ENCODE measurements around the gene CBARP.

CBARP gene

GRCh38 chr19:1254530-1255185 lies 16.9 kb upstream of the CBARP start:
- DNase-seq: peak in 1 of 51 donors; percentile 40

GRCh38 chr19:1254081-1254527 lies 16.3 kb upstream of the CBARP start:
- DNase-seq: peak in 30 of 51 donors; percentile 19 to 78 (median 48)

GRCh38 chr19:1253514-1254080 lies 15.8 kb upstream of the CBARP start:
- DNase-seq: no peak

GRCh38 chr19:1252821-1253513 lies 15.2 kb upstream of the CBARP start:
- peak; percentile 58 to 99 (median 90) for DNase-seq

GRCh38 chr19:1252221-1252820 lies 14.5 kb upstream of the CBARP start:
- DNase-seq: peak in 50 of 51 donors; percentile 58 to 99 (median 86)

GRCh38 chr19:1251330-1252220 lies 13.8 kb upstream of the CBARP start:
- DNase-seq: peak in 38 of 51 donors; percentile 32 to 88 (median 56)

GRCh38 chr19:1250437-1251260 lies 12.8 kb upstream of the CBARP start:
- peak in 43 of 51 donors; percentile 30 to 82 (median 55) for DNase-seq

GRCh38 chr19:1249990-1250436 lies 12.2 kb upstream of the CBARP start:
- DNase-seq: no peak

GRCh38 chr19:1249298-1249989 lies 11.6 kb upstream of the CBARP start:
- peak; percentile 50 to 97 (median 88) for DNase-seq

GRCh38 chr19:1248786-1249297 lies 11.0 kb upstream of the CBARP start:
- peak in 47 of 51 donors; percentile 49 to 91 (median 77) for DNase-seq

GRCh38 chr19:1248139-1248785 lies 10.5 kb upstream of the CBARP start, which contains the start of gene MIDN:
Gene MIDN (plus strand): TSS chr19:1248583. CDS start chr19:1250297, 1,714 bp downstream.
- peak in 41 of 51 donors; percentile 56 to 89 (median 74) for DNase-seq

GRCh38 chr19:1247748-1248138 lies 9.9 kb upstream of the CBARP start:
- DNase-seq: no peak

- DNase-seq: peak in 2 of 51 donors; percentile 6 to 26
Measured at GRCh38 chr19:1246265-1247087, 8.7 kb upstream of the CBARP start.

GRCh38 chr19:1245494-1246264 lies 7.9 kb upstream of the CBARP start:
- peak in 5 of 51 donors; percentile 24 to 58 (median 34) for DNase-seq

- peak in 20 of 51 donors; percentile 12 to 65 (median 35) for DNase-seq
Measured at GRCh38 chr19:1244693-1245451, 7.1 kb upstream of the CBARP start.
